B cell (primary cell): ENCODE data around the gene DDX59. TPM values are rescaled to one million over a fixed set of nuclear protein-coding genes. Genes with fewer than 3 reads are reported as not detected.

Experiments used
- ATAC-seq: fragments of 200-7000 bp; cut with Tn5 transposase; one replicate; pipeline ENCODE4 v1.10.0; 2021; ENCODE audit warnings: low read depth, mild to moderate bottlenecking, moderate number of reproducible peaks, moderate library complexity
- CTCF ChIA-PET: fragments of 350-600 bp; sonication (Branson Sonifier 250); formaldehyde crosslinking; loops from one replicate; lab custom pipeline; 2021; ENCODE audit warnings: antibody characterized with exemption, inconsistent platforms; lab: Charles Lee
- POLR2A ChIA-PET: fragments of 350-600 bp; sonication (Branson Sonifier 250); formaldehyde crosslinking; loops from one replicate; lab custom pipeline; 2021; ENCODE audit warnings: antibody characterized with exemption; lab: Charles Lee
- DNase-seq: peaks from one replicate; pipeline ENCODE4 v3.0.0; 2013
- H2AFZ ChIP-seq: 2 replicates; pipeline ENCODE4 v1.6.1; 2012; ENCODE audit warnings: mild to moderate bottlenecking, low read depth, low read length; ENCODE audit not compliant: insufficient read depth, poor library complexity, severe bottlenecking
- H3K27ac ChIP-seq, 2 donors: 1 replicate in 1 of 2; 2 replicates in 1 of 2; pipeline ENCODE4 v1.5.1; 2012 to 2013; ENCODE audit warnings: low read length in 2 of 2, mild to moderate bottlenecking in 2 of 2, moderate library complexity in 1 of 2
- H3K27me3 ChIP-seq, 4 experiments: fragments of 200-600 bp in 1 of 4; sonication (generic) in 1 of 4; replicated peaks in 1 of 4; 1 replicate in 2 of 4; 2 replicates in 2 of 4; pipeline versions ENCODE4 v1.6.1 to v1.7.0; 2013 to 2016; ENCODE audit warnings: low read length in 3 of 4, mild to moderate bottlenecking in 2 of 4, mixed read lengths in 1 of 4, moderate library complexity in 1 of 4; ENCODE audit not compliant: insufficient read depth in 4 of 4, control insufficient read depth in 3 of 4; ENCODE audit errors: control extremely low read depth in 1 of 4
- H3K36me3 ChIP-seq, 2 experiments: replicated peaks in 1 of 2; 1 replicate in 1 of 2; 2 replicates in 1 of 2; pipeline versions ENCODE4 v1.6.1 to v1.7.1; 2013; ENCODE audit warnings: low read length in 1 of 2; ENCODE audit not compliant: insufficient read depth in 2 of 2, control insufficient read depth in 1 of 2; ENCODE audit errors: control extremely low read depth in 1 of 2, extremely low read depth in 1 of 2
- H3K4me1 ChIP-seq, 2 donors: fragments of 200-600 bp in 1 of 2; sonication (generic) in 1 of 2; 1 replicate in 1 of 2; 2 replicates in 1 of 2; pipeline versions ENCODE4 v1.5.1 to v1.6.1; 2013 to 2017; ENCODE audit warnings: low read length in 2 of 2; ENCODE audit not compliant: control insufficient read depth in 2 of 2, insufficient read depth in 2 of 2
- H3K4me2 ChIP-seq: replicated peaks from 2 replicates; pipeline ENCODE3; 2012; ENCODE audit warnings: mild to moderate bottlenecking, low read depth, low read length; ENCODE audit not compliant: poor library complexity, severe bottlenecking
- H3K4me3 ChIP-seq, 5 experiments: fragments of 200-600 bp in 1 of 5; sonication (generic) in 1 of 5; 1 replicate in 3 of 5; 2 replicates in 2 of 5; pipeline versions ENCODE4 v1.5.1 to v1.7.0; 2011 to 2016; ENCODE audit warnings: low read length in 4 of 5, mild to moderate bottlenecking in 4 of 5, low read depth in 2 of 5, control low read depth in 1 of 5, moderate library complexity in 1 of 5; ENCODE audit not compliant: insufficient read depth in 1 of 5; ENCODE audit errors: control extremely low read depth in 1 of 5, extremely low read depth in 1 of 5
- H3K79me2 ChIP-seq: fragments of 200-600 bp; sonication (generic); one replicate; pipeline ENCODE4 v1.6.0; 2016; ENCODE audit warnings: low read length; ENCODE audit not compliant: control insufficient read depth, insufficient read depth
- H3K9ac ChIP-seq: fragments of 200-600 bp; sonication (generic); 2 replicates; pipeline ENCODE4 v1.6.1; 2017; ENCODE audit warnings: mild to moderate bottlenecking, low read length, moderate library complexity
- H3K9me3 ChIP-seq, 3 donors: one replicate each; pipeline versions ENCODE4 v1.6.1 to v1.7.1; 2013; ENCODE audit warnings: low read length in 2 of 3; ENCODE audit not compliant: control insufficient read depth in 2 of 3, insufficient read depth in 1 of 3; ENCODE audit errors: control extremely low read depth in 1 of 3
- H4K20me1 ChIP-seq: 2 replicates; pipeline ENCODE4 v1.6.0; 2012; ENCODE audit warnings: mild to moderate bottlenecking, low read length; ENCODE audit not compliant: insufficient read depth, control insufficient read depth, poor library complexity, severe bottlenecking
- H3K27ac Mint-ChIP-seq: one replicate; pipeline ENCODE4 v1.8.0; 2021; ENCODE audit warnings: mixed read lengths
- H3K27me3 Mint-ChIP-seq: one replicate; pipeline ENCODE4 v1.8.0; 2021; ENCODE audit warnings: mixed read lengths
- H3K4me1 Mint-ChIP-seq: one replicate; pipeline ENCODE4 v1.8.0; 2021; ENCODE audit warnings: mixed read lengths
- H3K4me3 Mint-ChIP-seq: one replicate; pipeline ENCODE4 v1.8.0; 2021; ENCODE audit warnings: mixed read lengths
- H3K9me3 Mint-ChIP-seq: one replicate; pipeline ENCODE4 v1.8.0; 2022; ENCODE audit warnings: mixed read lengths; ENCODE audit not compliant: insufficient read depth
- EZH2 ChIP-seq: IDR thresholded peaks from 2 replicates; pipeline ENCODE4 v1.6.1; 2012; ENCODE audit warnings: borderline replicate concordance, low read depth, mild to moderate bottlenecking, moderate library complexity, low read length; ENCODE audit not compliant: insufficient read depth, poor library complexity, severe bottlenecking
- WGBS: methylation state at CpG from one replicate; pipeline ENCODE4 v1.1.5; 2013; ENCODE audit warnings: missing lambda C conversion rate; ENCODE audit not compliant: insufficient coverage; 5-methylcytosine and 5-hydroxymethylcytosine counted together
- intact Hi-C: fragments of 100-400 bp; cut with micrococcal nuclease; formaldehyde crosslinking; loops from one replicate; pipeline ENCODE4 v1.10.0; 2022
- polyA minus RNA-seq: library from RNA; depleted of rRNA, polyadenylated mRNA; stranded (reverse); fragments of >200 nt; gene quantifications from 2 replicates; pipeline ENCODE4 v1.2.3, GENCODE V29; 2012
- polyA plus RNA-seq: library from polyadenylated mRNA; depleted of rRNA; stranded (reverse); fragments of >200 nt; gene quantifications from 2 replicates; pipeline ENCODE4 v1.2.3, GENCODE V29; 2012
- total RNA-seq, 2 donors: library from RNA; stranded (reverse); fragments of 120-200 nt in 1 of 2; gene quantifications; 1 replicate in 1 of 2; 2 replicates in 1 of 2; pipeline versions ENCODE4 v1.2.3 to v1.2.4, GENCODE V29; 2013 to 2022
- TF ChIP-seq, protein P1 (sequence below): fragments of 200-600 bp; IDR thresholded peaks from one replicate; pipeline ENCODE4 v1.8.0; 2022; ENCODE audit warnings: antibody characterized with exemption, mild to moderate bottlenecking

The DDX59 gene
- 41.9 and 43.6 TPM in 2 replicates for total RNA-seq
- 35.5 TPM for total RNA-seq (2013)
- polyA plus RNA-seq: 20.2 and 24.6 TPM in 2 replicates
- polyA minus RNA-seq: 12.3 and 17.3 TPM in 2 replicates

DNA sequence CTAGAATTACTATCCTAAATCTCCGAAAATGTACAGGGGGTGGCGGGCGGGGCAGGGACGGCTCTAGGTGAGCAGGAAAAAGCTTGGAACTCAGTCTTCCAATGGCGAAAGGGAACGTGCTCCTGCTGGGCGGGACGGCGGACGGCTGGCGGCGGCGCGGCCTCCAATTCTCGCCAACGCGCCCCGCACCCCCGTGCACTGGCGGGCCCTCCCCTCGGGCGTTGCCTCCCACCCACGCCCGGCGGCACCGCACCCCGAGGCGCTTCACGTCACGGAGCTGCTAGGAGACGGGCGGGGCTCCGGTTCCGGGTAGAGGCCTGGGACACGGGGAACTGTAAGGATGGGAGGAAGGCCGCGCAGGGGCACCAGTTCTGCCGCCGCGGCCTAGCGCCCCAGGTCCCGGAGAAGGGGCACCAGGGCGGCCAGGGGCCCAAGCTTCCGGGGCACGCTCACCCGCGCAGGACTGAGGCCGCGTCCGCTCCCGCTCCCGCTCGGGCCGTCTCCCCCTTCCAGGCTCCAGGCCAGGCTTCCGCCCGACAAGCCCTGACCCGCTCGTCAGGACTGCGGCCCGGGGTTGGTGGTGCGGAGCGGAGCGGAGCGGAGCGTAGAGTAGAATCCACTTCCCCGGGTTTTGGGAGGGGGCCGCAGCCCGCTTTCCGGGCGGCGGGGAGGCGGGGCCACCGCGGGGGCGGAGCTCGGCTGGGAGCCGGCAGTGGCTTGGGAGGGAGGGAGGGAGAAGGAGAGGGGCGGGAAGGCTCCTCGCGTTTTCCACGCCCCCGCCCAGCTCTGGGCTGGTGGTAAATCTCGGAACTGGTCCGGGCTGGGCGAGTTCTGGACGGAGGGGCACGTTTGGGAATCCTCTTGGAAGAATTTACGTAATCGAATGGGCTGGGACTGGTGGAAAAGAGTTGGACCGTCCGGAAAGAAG is at the start of gene DDX59:
TSS of gene DDX59 (minus strand) at position 594 of the 928 bp plus-strand sequence. CDS start 3,167 bp downstream, outside the sequence.
- H3K4me1 ChIP-seq: peaks cover 8 to 13% of the 10 kb centered on the region in 2 donors
- peak within 1 kb of the TSS; percentile 99 for H3K4me3 Mint-ChIP-seq
- H3K27ac ChIP-seq: peak within 1 kb of the TSS; percentile 92 to 98
- TF ChIP-seq EZH2: no peak
- TF ChIP-seq, protein P1, sequence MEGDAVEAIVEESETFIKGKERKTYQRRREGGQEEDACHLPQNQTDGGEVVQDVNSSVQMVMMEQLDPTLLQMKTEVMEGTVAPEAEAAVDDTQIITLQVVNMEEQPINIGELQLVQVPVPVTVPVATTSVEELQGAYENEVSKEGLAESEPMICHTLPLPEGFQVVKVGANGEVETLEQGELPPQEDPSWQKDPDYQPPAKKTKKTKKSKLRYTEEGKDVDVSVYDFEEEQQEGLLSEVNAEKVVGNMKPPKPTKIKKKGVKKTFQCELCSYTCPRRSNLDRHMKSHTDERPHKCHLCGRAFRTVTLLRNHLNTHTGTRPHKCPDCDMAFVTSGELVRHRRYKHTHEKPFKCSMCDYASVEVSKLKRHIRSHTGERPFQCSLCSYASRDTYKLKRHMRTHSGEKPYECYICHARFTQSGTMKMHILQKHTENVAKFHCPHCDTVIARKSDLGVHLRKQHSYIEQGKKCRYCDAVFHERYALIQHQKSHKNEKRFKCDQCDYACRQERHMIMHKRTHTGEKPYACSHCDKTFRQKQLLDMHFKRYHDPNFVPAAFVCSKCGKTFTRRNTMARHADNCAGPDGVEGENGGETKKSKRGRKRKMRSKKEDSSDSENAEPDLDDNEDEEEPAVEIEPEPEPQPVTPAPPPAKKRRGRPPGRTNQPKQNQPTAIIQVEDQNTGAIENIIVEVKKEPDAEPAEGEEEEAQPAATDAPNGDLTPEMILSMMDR: no peak
- ChIA-PET CTCF (interaction anchor here (0.6 to 3.5 kb wide), 7 partner anchors 41 to 134 kb away, joined by 3 to 59 read pairs (median 5); partner anchors contain the start of gene KIF14), POLR2A (interaction anchor here (1.0 to 2.3 kb wide), 8 partner anchors 13 to 351 kb away, joined by 3 to 11 read pairs (median 4); partner anchors contain the start of genes CAMSAP2 and KIF14)
- H3K36me3 ChIP-seq: peaks cover 0 to 13% of the 10 kb centered on the region in 2 experiments
- H3K9me3 Mint-ChIP-seq: no peaks in the 10 kb centered on the region
- H3K27me3 ChIP-seq: no peaks in the 10 kb centered on the region
- H3K27ac Mint-ChIP-seq: peak within 1 kb of the TSS; percentile 99
- peak within 1 kb of the TSS; percentile 84 for H3K9ac ChIP-seq
- H4K20me1 ChIP-seq: no peaks in the 10 kb centered on the region
- ATAC-seq: peak; percentile 82
- intact Hi-C loops: loop anchor here (1.0 to 5.0 kb wide), 5 partner anchors 15 to 353 kb away; partner anchors contain the start of genes CAMSAP2, KIF14 and KIF21B
- peak within 1 kb of the TSS; percentile 76 for H2AFZ ChIP-seq
- peaks cover 6% of the 10 kb centered on the region for H3K79me2 ChIP-seq
- under 1% methylated on average over 89 of the region's 91 CpGs for WGBS
- H3K4me3 ChIP-seq: peak within 1 kb of the TSS; percentile 56 to 95 (median 78)
- peak within 1 kb of the TSS; percentile 77 for H3K4me2 ChIP-seq
- H3K9me3 ChIP-seq: no peaks in the 10 kb centered on the region
- DNase-seq: peak; percentile 92
- H3K27me3 Mint-ChIP-seq: no peaks in the 10 kb centered on the region
- H3K4me1 Mint-ChIP-seq: peaks cover 42% of the 10 kb centered on the region
